Ishikawa (cell line): ENCODE measurements around the gene ARL2.

Experiments
- CEBPB ChIP-seq: IDR thresholded peaks from 2 replicates; pipeline ENCODE4 v1.6.1; 2012
- CREB1 ChIP-seq: IDR thresholded peaks from 2 replicates; pipeline ENCODE4 v1.6.1; 2012; ENCODE audit warnings: low read depth
- EGR1 ChIP-seq: IDR thresholded peaks from 2 replicates; pipeline ENCODE4 v1.6.1; 2012
- EP300 ChIP-seq: IDR thresholded peaks from 2 replicates; pipeline ENCODE4 v1.6.1; 2012; ENCODE audit warnings: borderline replicate concordance
- FOXM1 ChIP-seq: IDR thresholded peaks from 2 replicates; pipeline ENCODE4 v1.6.1; 2012; ENCODE audit warnings: low read depth, borderline replicate concordance
- MAX ChIP-seq: IDR thresholded peaks from 2 replicates; pipeline ENCODE4 v1.6.1; 2012
- NFIC ChIP-seq: IDR thresholded peaks from 2 replicates; pipeline ENCODE4 v1.6.1; 2012
- RAD21 ChIP-seq: IDR thresholded peaks from 2 replicates; pipeline ENCODE4 v1.6.1; 2012; ENCODE audit warnings: low read depth
- REST ChIP-seq: IDR thresholded peaks from 2 replicates; pipeline ENCODE4 v1.6.1; 2012; ENCODE audit warnings: low read depth, mild to moderate bottlenecking
- TAF1 ChIP-seq: IDR thresholded peaks from 2 replicates; pipeline ENCODE4 v1.6.1; 2012; ENCODE audit warnings: low read depth, mild to moderate bottlenecking
- TCF12 ChIP-seq: IDR thresholded peaks from 2 replicates; pipeline ENCODE4 v1.6.1; 2012; ENCODE audit warnings: low read depth
- TEAD4 ChIP-seq: IDR thresholded peaks from 2 replicates; pipeline ENCODE4 v1.6.1; 2012
- USF1 ChIP-seq: IDR thresholded peaks from 2 replicates; pipeline ENCODE4 v1.6.1; 2012
- YY1 ChIP-seq: IDR thresholded peaks from 2 replicates; pipeline ENCODE4 v1.6.1; 2012; ENCODE audit warnings: low read depth
- ZBTB7A ChIP-seq: IDR thresholded peaks from 2 replicates; pipeline ENCODE4 v1.6.1; 2012; ENCODE audit warnings: low read depth

Gene ARL2

GRCh38 chr11:64987998-64988854 is 25.7 kb upstream of the ARL2 start:
- TF ChIP-seq EGR1 (no peak), TAF1 (no peak), EP300 (no peak), USF1 (no peak)

GRCh38 chr11:64989416-64989815 is 24.5 kb upstream of the ARL2 start:
- TF ChIP-seq REST, result no peak
- no peak for TF ChIP-seq NFIC
- no peak for TF ChIP-seq EGR1
- no peak for TF ChIP-seq CREB1
- TF ChIP-seq TCF12, result no peak
- TF ChIP-seq RAD21, result no peak
- TF ChIP-seq EP300, result no peak
- TF ChIP-seq USF1, result no peak
- TF ChIP-seq ZBTB7A, result no peak

- TF ChIP-seq YY1, result no peak
- no peak for TF ChIP-seq EGR1
- TF ChIP-seq TEAD4, result no peak
- TF ChIP-seq RAD21, result no peak
- TF ChIP-seq MAX, result no peak
- TF ChIP-seq NFIC, result no peak
- TF ChIP-seq USF1, result no peak
These were observed 23.6 kb upstream of the ARL2 start for GRCh38 chr11:64990222-64990923.

- TF ChIP-seq EGR1 (no peak), FOXM1 (no peak), EP300 (no peak), YY1 (no peak), REST (no peak), USF1 (no peak), CREB1 (no peak)
These were observed 19.6 kb upstream of the ARL2 start for GRCh38 chr11:64994318-64994717.

GRCh38 chr11:64996327-64996709 is 17.6 kb upstream of the ARL2 start:
- TF ChIP-seq NFIC, result no peak
- no peak for TF ChIP-seq YY1
- no peak for TF ChIP-seq TEAD4
- TF ChIP-seq REST, result no peak
- TF ChIP-seq USF1, result no peak
- no peak for TF ChIP-seq CREB1
- TF ChIP-seq TAF1, result no peak
- no peak for TF ChIP-seq FOXM1
- TF ChIP-seq RAD21, result no peak
- TF ChIP-seq TCF12, result no peak
- TF ChIP-seq ZBTB7A, result no peak
- no peak for TF ChIP-seq EGR1
- TF ChIP-seq MAX, result no peak
- TF ChIP-seq EP300, result no peak
- no peak for TF ChIP-seq CEBPB
